ENCODE data around the gene PRSS8.

The PRSS8 gene

GRCh38 chr16:31083556-31083955 is 52.0 kb downstream of the PRSS8 start:
- Histone ChIP-seq H3K4me2 (ENCODE audit: low read depth, low read length, poor library complexity, severe bottlenecking) (no peak overlapping the region), H3F3A (ENCODE audit: low read depth) (no peaks in the 10 kb centered on the region), H4K20me1 (ENCODE audit: insufficient read depth, low read length, poor library complexity, severe bottlenecking) (peaks cover 27% of the 10 kb centered on the region), H3K9ac (ENCODE audit: low read depth, low read length, poor library complexity, severe bottlenecking) (no peak overlapping the region), H3K4me3 (ENCODE audit: low read length, poor library complexity, severe bottlenecking) (no peak overlapping the region), H3K4me1 (ENCODE audit: insufficient read depth, low read length, poor library complexity, severe bottlenecking) (peaks cover 4% of the 10 kb centered on the region), H2AFZ (ENCODE audit: low read length) (no peak overlapping the region), H3K9me2 (replicated peaks; ENCODE audit: low read depth, low read length) (no peaks in the 10 kb centered on the region), H3K27me3 (ENCODE audit: insufficient read depth, low read length, poor library complexity, severe bottlenecking) (no peaks in the 10 kb centered on the region), H3K79me2 (ENCODE audit: insufficient read depth, low read length) (peaks cover 18% of the 10 kb centered on the region; the same call in 1 of the 2 replicates), H3K9me3 (ENCODE audit: insufficient read depth, low read depth, low read length) (no peaks in the 10 kb centered on the region), H3K36me3 (ENCODE audit: insufficient read depth, low read length) (peaks cover 23% of the 10 kb centered on the region; the same call in 1 of the 2 replicates)
- TF ChIP-seq CTCF (conservative IDR thresholded peaks at IDR 0.05; ENCODE audit: low read length) (no peak), EZH2phosphoT487 (IDR thresholded peaks at IDR 0.05; ENCODE audit: borderline replicate concordance) (no peak)

GRCh38 chr16:31083081-31083480 is 52.4 kb downstream of the PRSS8 start:
- TF ChIP-seq EZH2phosphoT487 (IDR thresholded peaks at IDR 0.05; ENCODE audit: borderline replicate concordance) (no peak), CTCF (conservative IDR thresholded peaks at IDR 0.05; ENCODE audit: low read length) (no peak)
- peaks cover 26% of the 10 kb centered on the region; the same call in 1 of the 2 replicates for H3K36me3 ChIP-seq (ENCODE audit: insufficient read depth, low read length)
- H3K9me3 ChIP-seq (ENCODE audit: insufficient read depth, low read depth, low read length) = no peaks in the 10 kb centered on the region
- H3F3A ChIP-seq (ENCODE audit: low read depth) = no peaks in the 10 kb centered on the region
- peaks cover 27% of the 10 kb centered on the region for H4K20me1 ChIP-seq (ENCODE audit: insufficient read depth, low read length, poor library complexity, severe bottlenecking)
- H3K4me3 ChIP-seq (ENCODE audit: low read length, poor library complexity, severe bottlenecking) = no peak overlapping the region
- H3K4me2 ChIP-seq (ENCODE audit: low read depth, low read length, poor library complexity, severe bottlenecking) = no peak overlapping the region
- no peak overlapping the region for H2AFZ ChIP-seq (ENCODE audit: low read length)
- peaks cover 4% of the 10 kb centered on the region for H3K4me1 ChIP-seq (ENCODE audit: insufficient read depth, low read length, poor library complexity, severe bottlenecking)
- no peaks in the 10 kb centered on the region for H3K27me3 ChIP-seq (ENCODE audit: insufficient read depth, low read length, poor library complexity, severe bottlenecking)
- peaks cover 23% of the 10 kb centered on the region for H3K79me2 ChIP-seq (ENCODE audit: insufficient read depth, low read length)
- no peaks in the 10 kb centered on the region for H3K9me2 ChIP-seq (replicated peaks; ENCODE audit: low read depth, low read length)
- H3K9ac ChIP-seq (ENCODE audit: low read depth, low read length, poor library complexity, severe bottlenecking) = no peak overlapping the region

GRCh38 chr16:31082368-31083045 is 53.0 kb downstream of the PRSS8 start:
- TF ChIP-seq CTCF (conservative IDR thresholded peaks at IDR 0.05; ENCODE audit: low read length) (no peak), EZH2phosphoT487 (IDR thresholded peaks at IDR 0.05; ENCODE audit: borderline replicate concordance) (no peak)
- no peak overlapping the region for H3K4me2 ChIP-seq (ENCODE audit: low read depth, low read length, poor library complexity, severe bottlenecking)
- H3K4me3 ChIP-seq (ENCODE audit: low read length, poor library complexity, severe bottlenecking) = no peak overlapping the region
- H2AFZ ChIP-seq (ENCODE audit: low read length) = no peak overlapping the region
- no peaks in the 10 kb centered on the region for H3K27me3 ChIP-seq (ENCODE audit: insufficient read depth, low read length, poor library complexity, severe bottlenecking)
- no peak overlapping the region for H3K9ac ChIP-seq (ENCODE audit: low read depth, low read length, poor library complexity, severe bottlenecking)
- peaks cover 29% of the 10 kb centered on the region; the same call in 1 of the 2 replicates for H3K36me3 ChIP-seq (ENCODE audit: insufficient read depth, low read length)
- H3K9me2 ChIP-seq (replicated peaks; ENCODE audit: low read depth, low read length) = no peaks in the 10 kb centered on the region
- H3F3A ChIP-seq (ENCODE audit: low read depth) = no peaks in the 10 kb centered on the region
- H3K9me3 ChIP-seq (ENCODE audit: insufficient read depth, low read depth, low read length) = no peaks in the 10 kb centered on the region
- H4K20me1 ChIP-seq (ENCODE audit: insufficient read depth, low read length, poor library complexity, severe bottlenecking) = peaks cover 27% of the 10 kb centered on the region
- H3K79me2 ChIP-seq (ENCODE audit: insufficient read depth, low read length) = peaks cover 29% of the 10 kb centered on the region
- peaks cover 4% of the 10 kb centered on the region for H3K4me1 ChIP-seq (ENCODE audit: insufficient read depth, low read length, poor library complexity, severe bottlenecking)
